HG03108 (cell line): ENCODE data around the gene MAN1A1.
A peak's percentile ranks its signal among the peaks of the same experiment; 100 is the strongest.

ENCODE experiments used
- ATAC-seq: cut with Tn5 transposase; IDR thresholded peaks from one replicate; pipeline ENCODE4 v1.9.1; 2021; ENCODE audit warnings: moderate library complexity; ENCODE audit not compliant: unreplicated experiment

MAN1A1 gene

DNA sequence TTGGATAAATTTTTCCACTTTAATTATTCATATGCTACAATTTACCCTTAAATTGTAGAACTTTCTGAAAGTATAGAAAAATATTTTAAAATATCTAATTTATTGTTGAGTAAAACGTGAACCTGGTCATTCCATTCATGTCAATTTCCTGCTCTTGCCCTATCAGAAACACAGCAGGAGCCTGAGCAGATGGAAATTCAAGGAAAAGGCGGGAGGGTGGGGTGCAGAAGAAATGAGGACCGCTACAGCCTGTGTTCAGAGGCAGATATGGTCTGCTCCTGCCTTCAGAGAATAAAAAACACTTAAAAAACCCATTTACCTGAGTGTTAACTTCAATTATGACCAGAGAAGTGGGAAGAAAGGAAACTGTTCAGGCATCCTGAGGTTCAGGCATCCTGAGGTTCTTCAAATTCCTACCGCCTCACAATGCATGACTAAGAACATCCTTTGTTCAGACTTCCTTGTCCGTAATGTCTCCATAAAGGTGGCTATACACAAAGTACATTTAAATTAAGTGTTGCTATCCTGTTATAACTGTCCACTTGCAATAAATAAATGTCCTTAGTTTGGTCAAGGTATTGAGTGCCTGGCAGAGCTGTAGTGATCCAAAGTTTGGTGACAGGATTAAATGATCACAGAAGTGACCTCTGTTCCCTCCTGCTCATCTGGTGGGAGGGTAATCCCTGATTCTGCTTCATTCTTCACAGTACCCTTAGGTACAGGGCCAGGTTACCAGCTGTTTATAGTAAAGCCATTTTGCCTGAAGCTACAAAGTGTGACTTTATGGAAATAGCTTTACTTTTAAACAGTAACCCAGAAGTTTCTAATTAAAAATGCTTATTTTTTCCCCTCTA lies 109.1 kb downstream of the MAN1A1 start:
- ATAC-seq: peak; percentile 27

DNA sequence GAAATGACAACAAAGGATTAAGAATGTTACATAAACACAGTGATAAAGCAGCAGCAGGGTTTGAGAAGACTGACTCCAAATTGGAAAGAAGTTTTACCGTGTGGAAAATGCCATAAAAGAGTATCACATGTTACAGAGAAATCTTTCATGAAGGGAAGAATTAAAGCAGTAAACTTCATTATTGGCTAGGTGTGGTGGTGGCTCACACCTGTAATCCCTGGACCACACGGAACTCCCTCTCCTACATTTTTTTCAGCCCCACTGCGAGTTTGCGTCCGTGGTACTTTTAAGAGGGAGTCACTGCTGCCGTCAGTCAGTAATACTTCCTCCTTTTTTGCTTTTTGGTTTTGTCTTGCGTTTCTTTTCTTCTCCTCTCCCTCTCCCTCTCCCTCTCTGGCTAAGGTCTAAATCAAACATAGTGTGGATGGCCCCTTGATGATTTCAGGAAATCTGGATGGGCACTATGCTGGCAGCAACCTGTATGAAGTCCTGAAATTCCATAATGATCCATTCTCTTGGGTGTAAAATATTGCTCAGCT lies 112.3 kb downstream of the MAN1A1 start:
- no peak for ATAC-seq

DNA sequence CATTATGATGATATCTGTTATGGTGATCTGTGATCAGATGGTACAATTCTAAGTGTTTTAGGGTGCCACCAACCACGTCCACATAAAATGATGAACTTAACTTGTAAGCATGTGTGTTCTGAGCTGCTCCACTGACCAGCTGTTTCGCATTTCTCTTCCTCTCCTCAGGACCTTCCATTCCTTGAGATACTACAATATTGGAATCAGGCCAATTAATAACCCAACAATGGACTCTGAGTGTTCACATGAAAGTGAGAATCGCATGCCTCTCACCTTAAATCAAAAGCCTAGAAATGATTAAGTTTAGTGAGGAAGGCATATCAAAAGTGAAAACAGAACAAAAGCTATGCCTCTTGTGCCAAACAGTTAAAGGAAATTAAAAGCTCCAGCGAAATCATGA lies 114.6 kb downstream of the MAN1A1 start:
- ATAC-seq: no peak

DNA sequence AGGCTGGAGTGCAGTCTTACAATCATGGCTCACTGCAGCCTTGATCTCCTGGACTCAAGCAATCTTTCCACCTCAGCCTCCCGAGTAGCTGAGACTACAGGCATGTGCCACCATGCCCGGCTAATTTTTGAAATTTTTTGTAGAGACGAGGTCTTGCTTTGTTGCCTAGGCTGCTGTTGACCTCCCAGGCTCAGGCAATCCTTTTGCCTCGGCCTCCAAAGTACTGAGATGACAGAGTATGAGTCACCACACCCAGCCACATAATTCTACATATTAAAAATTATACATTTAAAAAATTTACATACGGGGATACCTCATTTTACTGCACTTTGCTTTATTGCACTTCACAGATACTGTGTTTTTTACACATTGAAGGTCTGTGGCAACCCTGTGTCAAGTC lies 115.1 kb downstream of the MAN1A1 start:
- no peak for ATAC-seq

DNA sequence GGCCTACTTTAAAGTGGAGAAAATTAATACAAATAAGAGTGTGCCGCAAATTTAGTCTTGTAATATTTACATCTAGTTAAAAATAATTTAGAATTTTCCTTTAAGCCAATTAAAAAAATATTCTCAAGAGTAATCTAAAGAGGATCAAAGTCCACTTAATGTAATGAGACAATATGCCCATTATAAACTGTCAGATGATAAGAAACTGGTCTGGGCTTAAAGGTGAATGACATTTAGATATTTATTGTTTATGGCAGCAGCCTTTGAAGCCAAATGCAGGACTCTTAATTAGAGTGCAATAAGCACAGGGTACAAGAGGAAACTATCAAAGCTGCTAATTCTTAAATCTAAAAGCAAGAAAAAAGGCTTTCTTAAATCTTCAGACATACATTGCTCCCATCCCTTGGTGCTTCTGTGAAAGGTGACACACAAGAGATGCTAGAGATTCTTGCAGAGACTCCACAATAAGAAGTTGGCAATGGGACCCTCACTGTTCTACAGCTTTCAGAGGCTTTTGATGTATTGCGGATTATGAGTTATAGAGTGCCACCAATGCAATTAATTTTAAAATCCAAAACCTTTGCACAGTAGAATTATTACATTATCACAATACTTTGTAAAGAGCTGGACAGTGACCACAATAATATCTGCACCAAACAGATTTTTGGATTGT lies 116.1 kb downstream of the MAN1A1 start:
- no peak for ATAC-seq

DNA sequence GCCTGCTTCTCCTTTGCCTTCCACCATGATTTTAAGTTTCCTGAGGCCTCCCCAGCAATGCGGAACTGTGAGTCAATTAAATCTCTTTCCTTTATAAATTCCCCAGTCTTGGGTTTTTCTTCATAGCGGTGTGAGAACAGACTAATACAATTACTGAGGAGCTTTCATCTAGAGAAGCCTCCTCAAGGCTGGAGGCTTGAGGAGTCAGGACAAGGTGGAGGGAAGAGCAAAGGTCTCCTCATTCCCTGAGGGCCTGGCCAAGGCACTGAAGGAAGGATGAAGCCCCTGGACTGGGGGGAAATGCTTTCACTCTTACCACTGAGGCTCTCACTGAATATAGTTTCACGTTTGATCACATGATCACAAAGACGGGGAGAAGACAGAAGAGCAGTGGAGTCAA lies 118.2 kb downstream of the MAN1A1 start:
- ATAC-seq: no peak

DNA sequence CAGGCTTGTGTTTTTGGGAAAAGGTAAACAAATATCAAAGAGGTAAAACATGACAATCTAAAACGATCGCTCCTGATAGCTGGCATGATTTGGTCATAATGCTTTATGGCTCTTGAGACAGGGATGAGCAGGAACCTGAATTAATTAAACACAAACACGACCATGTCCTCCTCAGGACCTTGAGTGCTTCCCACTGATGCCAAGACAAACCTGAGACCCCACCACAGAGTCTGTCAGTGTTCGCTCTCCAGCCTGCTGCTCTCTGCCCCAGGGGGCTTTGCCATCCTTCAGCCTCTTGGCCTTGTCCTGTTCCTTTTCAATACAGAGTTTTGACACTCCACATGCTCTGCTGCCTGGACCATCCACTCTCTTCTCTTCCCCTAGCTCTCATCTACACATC lies 119.4 kb downstream of the MAN1A1 start:
- ATAC-seq: no peak

GRCh38 chr6:119227377-119227776 lies 122.2 kb downstream of the MAN1A1 start:
- ATAC-seq: no peak

- no peak for ATAC-seq
Measured at GRCh38 chr6:119226089-119226488, 123.5 kb downstream of the MAN1A1 start.

DNA sequence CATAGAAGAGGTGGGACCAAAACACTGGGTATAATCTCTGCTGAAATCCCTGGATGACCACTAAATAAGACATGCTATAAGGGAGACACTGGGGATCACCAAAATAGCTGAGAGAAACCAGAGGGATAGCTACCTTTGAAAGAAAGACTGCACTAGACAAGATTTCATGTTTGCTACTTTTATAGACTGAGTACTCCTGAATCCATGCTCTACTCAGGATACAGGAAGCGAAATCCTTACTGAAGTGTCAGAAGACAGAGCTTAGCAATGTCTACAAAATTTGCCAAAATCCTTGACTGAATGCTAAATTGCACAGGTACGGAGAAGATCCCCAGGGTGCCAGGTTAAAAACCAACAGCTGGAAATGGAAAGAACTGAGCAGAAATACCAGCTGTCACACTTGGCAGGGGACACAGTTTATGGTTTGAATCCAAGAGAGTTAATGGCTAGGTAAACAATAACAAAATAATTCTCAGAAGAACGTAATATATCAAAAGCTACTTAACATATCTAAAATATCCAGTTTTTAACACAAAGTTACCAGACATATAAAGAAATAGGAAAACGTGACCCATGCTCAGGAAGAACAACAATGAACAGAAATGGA lies 125.4 kb downstream of the MAN1A1 start:
- ATAC-seq: no peak

- no peak for ATAC-seq
Measured at GRCh38 chr6:119220452-119220851, 129.1 kb downstream of the MAN1A1 start.

- no peak for ATAC-seq
Measured at GRCh38 chr6:119218548-119218947, 131.0 kb downstream of the MAN1A1 start.

GRCh38 chr6:119215885-119216590 lies 133.5 kb downstream of the MAN1A1 start:
- no peak for ATAC-seq

DNA sequence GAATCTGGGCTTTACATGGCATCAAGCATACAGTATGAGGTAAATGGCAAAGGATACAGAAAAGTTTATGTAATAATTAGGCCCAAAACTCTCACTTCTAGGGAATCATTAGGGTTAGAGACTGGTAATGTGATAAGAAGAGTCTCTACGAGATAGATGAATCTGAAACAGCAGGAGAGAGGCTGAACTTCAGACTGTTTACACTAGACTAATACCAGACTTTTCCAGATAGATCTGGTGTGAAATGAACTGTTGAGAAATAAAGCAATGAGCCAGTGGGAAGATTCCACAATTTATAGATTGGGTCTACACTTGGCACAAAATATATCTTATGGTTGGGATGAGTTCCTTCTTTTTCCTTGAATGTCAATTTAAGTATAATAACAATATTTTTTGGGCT lies 134.3 kb downstream of the MAN1A1 start:
- ATAC-seq: no peak

GRCh38 chr6:119210596-119210995 lies 139.0 kb downstream of the MAN1A1 start:
- no peak for ATAC-seq

GRCh38 chr6:119209452-119210205 lies 139.9 kb downstream of the MAN1A1 start:
- ATAC-seq: no peak

DNA sequence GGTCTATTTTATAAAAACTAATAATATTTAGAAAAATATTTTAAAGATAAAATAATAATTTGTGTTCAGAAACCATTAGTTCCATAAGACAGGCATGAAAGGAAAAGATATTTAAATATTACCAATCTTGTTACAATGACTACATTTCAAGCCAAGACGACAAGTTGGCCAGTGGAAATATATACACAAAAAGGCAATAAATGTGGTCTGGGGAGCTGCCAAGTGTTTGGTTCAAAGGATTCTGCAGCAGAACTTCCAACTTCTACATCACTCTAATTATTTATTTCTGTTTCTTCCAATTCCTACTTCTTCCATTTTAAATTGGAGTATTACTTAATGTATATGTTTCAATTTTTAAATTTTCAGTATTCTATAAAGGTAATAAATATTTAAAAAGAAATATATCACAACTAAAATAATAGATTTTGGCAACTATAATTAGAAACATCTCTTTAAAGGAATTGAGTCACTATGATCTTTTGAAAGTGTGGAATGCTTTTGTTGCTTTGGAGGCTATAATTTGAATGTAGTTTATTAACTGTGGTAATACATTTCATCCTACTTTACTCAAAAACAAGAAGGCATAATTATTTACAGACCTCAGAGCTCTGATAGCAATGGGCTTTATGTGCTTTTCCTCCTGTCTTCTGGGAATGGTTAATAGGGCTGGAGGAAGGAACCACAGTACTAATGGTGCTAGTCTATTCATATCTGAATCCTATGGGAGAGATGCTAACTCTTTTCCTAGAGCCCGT lies 141.4 kb downstream of the MAN1A1 start:
- no peak for ATAC-seq

- no peak for ATAC-seq
Measured at GRCh38 chr6:119207327-119207726, 142.2 kb downstream of the MAN1A1 start.

DNA sequence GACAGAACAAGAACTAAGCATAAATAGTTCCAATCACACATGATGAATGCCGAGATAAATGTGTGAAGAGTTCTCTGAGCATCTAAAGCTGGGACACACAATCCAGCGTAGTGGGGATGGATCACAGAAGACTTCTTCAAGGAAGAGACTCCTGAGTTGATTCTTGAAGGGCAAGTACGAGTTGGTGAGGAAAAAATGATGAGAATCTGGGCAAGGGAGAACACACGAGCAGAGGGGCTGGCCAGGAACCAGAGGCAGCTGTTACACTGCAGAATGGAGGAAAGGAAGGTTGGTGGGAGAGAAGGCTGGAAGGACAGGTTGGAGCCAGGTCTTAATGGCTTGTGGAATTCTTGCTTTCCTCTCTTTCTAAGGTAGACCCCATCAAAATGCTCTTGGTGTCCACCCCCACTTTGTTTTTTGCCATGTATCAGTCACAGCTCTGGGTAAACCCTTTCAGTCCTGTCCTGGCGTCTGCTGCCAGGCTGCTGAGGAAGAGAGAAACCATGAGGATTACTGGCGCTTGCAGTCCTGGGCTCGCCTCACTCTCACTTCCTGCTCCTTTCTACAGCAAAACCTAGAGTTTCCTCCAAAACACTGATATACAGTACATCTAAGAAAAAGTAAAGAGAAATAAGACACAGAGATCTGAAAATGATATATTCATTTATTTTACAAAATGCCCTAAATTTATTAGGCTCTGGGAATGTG lies 143.5 kb downstream of the MAN1A1 start:
- peak; percentile 92 for ATAC-seq
